CD8-positive, alpha-beta memory T cell (primary cell): Measurements from ENCODE around the gene FOXD1. TPM values are rescaled to one million over a fixed set of nuclear protein-coding genes. Genes with fewer than 3 reads are reported as not detected.

Experiments
- CTCF ChIA-PET: fragments of 350-600 bp; sonication (Branson Sonifier 250); formaldehyde crosslinking; loops from one replicate; lab custom pipeline; 2021; ENCODE audit warnings: antibody characterized with exemption; lab: Charles Lee
- POLR2A ChIA-PET: fragments of 350-600 bp; sonication (Branson Sonifier 250); formaldehyde crosslinking; loops from one replicate; lab custom pipeline; 2021; ENCODE audit warnings: antibody characterized with exemption; lab: Charles Lee
- DNase-seq, 5 donors: peaks; one replicate each; pipeline versions ENCODE4 v3.0.0 to v3.0.0-alpha.2; 2020 to 2022; ENCODE audit warnings: mixed read lengths in 1 of 5
- H3K27ac ChIP-seq: one replicate; pipeline ENCODE4 v1.7.0; 2013; ENCODE audit warnings: low read depth, mild to moderate bottlenecking, low read length, moderate library complexity
- H3K27me3 ChIP-seq: 2 replicates; pipeline ENCODE4 v1.7.0; 2013; ENCODE audit warnings: low read length, mild to moderate bottlenecking; ENCODE audit not compliant: insufficient read depth, poor library complexity, severe bottlenecking
- H3K36me3 ChIP-seq: 2 replicates; pipeline ENCODE4 v1.7.0; 2013; ENCODE audit warnings: mild to moderate bottlenecking, low read length, moderate library complexity; ENCODE audit not compliant: insufficient read depth
- H3K4me1 ChIP-seq: 2 replicates; pipeline ENCODE4 v1.7.0; 2013; ENCODE audit warnings: mild to moderate bottlenecking, low read length, moderate library complexity; ENCODE audit not compliant: insufficient read depth
- H3K4me3 ChIP-seq: 2 replicates; pipeline ENCODE4 v1.7.0; 2013; ENCODE audit warnings: mild to moderate bottlenecking, low read length
- H3K9me3 ChIP-seq: 2 replicates; pipeline ENCODE4 v1.7.0; 2013; ENCODE audit warnings: mild to moderate bottlenecking, low read length
- H3K27ac Mint-ChIP-seq, 8 donors: one replicate each; pipeline ENCODE4 v1.8.0; 2020 to 2021; ENCODE audit warnings: mixed read lengths in 8 of 8, mild to moderate bottlenecking in 6 of 8, inconsistent platforms in 3 of 8, moderate library complexity in 3 of 8
- H3K27me3 Mint-ChIP-seq, 2 donors: one replicate each; pipeline ENCODE4 v1.8.0; 2020 to 2021; ENCODE audit warnings: mixed read lengths in 2 of 2, mild to moderate bottlenecking in 1 of 2, moderate library complexity in 1 of 2
- H3K36me3 Mint-ChIP-seq, 3 donors: one replicate each; pipeline ENCODE4 v1.8.0; 2020 to 2021; ENCODE audit warnings: mixed read lengths in 3 of 3, inconsistent platforms in 1 of 3, mild to moderate bottlenecking in 1 of 3
- H3K4me1 Mint-ChIP-seq, 3 donors: one replicate each; pipeline ENCODE4 v1.8.0; 2020 to 2021; ENCODE audit warnings: mixed read lengths in 3 of 3, inconsistent platforms in 1 of 3, mild to moderate bottlenecking in 1 of 3
- H3K4me3 Mint-ChIP-seq, 7 donors: one replicate each; pipeline ENCODE4 v1.8.0; 2020 to 2021; ENCODE audit warnings: mixed read lengths in 7 of 7, mild to moderate bottlenecking in 6 of 7, moderate library complexity in 4 of 7, inconsistent platforms in 2 of 7
- H3K9me3 Mint-ChIP-seq, 5 donors: one replicate each; pipeline ENCODE4 v1.8.0; 2020 to 2022; ENCODE audit warnings: mixed read lengths in 5 of 5, mild to moderate bottlenecking in 3 of 5, moderate library complexity in 2 of 5, inconsistent platforms in 1 of 5
- polyA plus RNA-seq: library from polyadenylated mRNA; unstranded; fragments of 300-500 nt; fragmentation: Illumina TruSeq; gene quantifications from one replicate; pipeline ENCODE4 v1.2.3, GENCODE V29; 2021
- total RNA-seq, 2 experiments: library from RNA; stranded (reverse); gene quantifications; one replicate each; pipeline ENCODE4 v1.2.3, GENCODE V29; 2021

The FOXD1 gene
- total and polyA plus RNA-seq, 3 experiments from 2014 or later = 0.09 to 0.22 TPM; not detected in 1

GRCh38 chr5:73442996-73443627 is 5.5 kb downstream of the FOXD1 start:
- Histone ChIP-seq H3K4me3 (no peak overlapping the region), H3K36me3 (no peaks in the 10 kb centered on the region), H3K27me3 (peaks cover 82% of the 10 kb centered on the region), H3K9me3 (no peaks in the 10 kb centered on the region), H3K27ac (no peak overlapping the region), H3K4me1 (peaks cover 4% of the 10 kb centered on the region)
- Mint-ChIP-seq H3K9me3 (peaks cover 0 to 17% (median 12%) of the 10 kb centered on the region in 5 donors), H3K27me3 (peaks cover 84 to 85% of the 10 kb centered on the region in 2 donors), H3K4me1 (peaks cover under 1 to 15% (median 8%) of the 10 kb centered on the region in 3 donors), H3K36me3 (peaks cover 0 to 3% (median 2%) of the 10 kb centered on the region in 3 donors), H3K27ac (peak overlapping the region in 2 of 8 donors; percentile 48 to 79), H3K4me3 (peak overlapping the region in 1 of 7 donors; percentile 65)
- ChIA-PET CTCF (interaction anchor here (1.3 to 3.7 kb wide), 2 partner anchors 8 to 227 kb away, joined by 4 to 18 read pairs; no protein-coding TSS in a partner anchor), POLR2A (no interaction called here)
- DNase-seq = no peak

- ChIA-PET CTCF (interaction anchor here (1.3 to 3.7 kb wide), 2 partner anchors 8 to 226 kb away, joined by 4 to 18 read pairs; no protein-coding TSS in a partner anchor), POLR2A (no interaction called here)
- Mint-ChIP-seq H3K27ac (peak overlapping the region in 2 of 8 donors; percentile 43 to 79), H3K27me3 (peaks cover 86 to 88% of the 10 kb centered on the region in 2 donors), H3K4me1 (peaks cover 6 to 17% (median 8%) of the 10 kb centered on the region in 3 donors), H3K36me3 (peaks cover 0 to 3% (median 0%) of the 10 kb centered on the region in 3 donors), H3K4me3 (peak overlapping the region in 1 of 7 donors; percentile 65), H3K9me3 (peaks cover 0 to 14% (median 12%) of the 10 kb centered on the region in 5 donors)
- H3K4me1 ChIP-seq = peaks cover 12% of the 10 kb centered on the region
- H3K9me3 ChIP-seq = no peaks in the 10 kb centered on the region
- H3K36me3 ChIP-seq = no peaks in the 10 kb centered on the region
- no peak for DNase-seq
- no peak overlapping the region for H3K4me3 ChIP-seq
- H3K27me3 ChIP-seq = peaks cover 90% of the 10 kb centered on the region
- H3K27ac ChIP-seq = no peak overlapping the region
Observed at GRCh38 chr5:73442231-73442811, 6.3 kb downstream of the FOXD1 start.

- POLR2A ChIA-PET = no interaction called here
- H3K27me3 Mint-ChIP-seq = peaks cover 87 to 88% of the 10 kb centered on the region in 2 donors
- no peak overlapping the region for H3K4me3 ChIP-seq
Observed at GRCh38 chr5:73441378-73441777, 7.2 kb downstream of the FOXD1 start.

GRCh38 chr5:73440262-73440661 is 8.3 kb downstream of the FOXD1 start:
- ChIA-PET POLR2A (interaction anchor here (0.7 kb wide), 1 partner anchor 10 kb away, joined by 4 read pairs; no protein-coding TSS in a partner anchor), CTCF (interaction anchor here (1.2 to 3.7 kb wide), 3 partner anchors 10 to 224 kb away, joined by 3 to 18 read pairs (median 3); no protein-coding TSS in a partner anchor)
- Mint-ChIP-seq H3K27ac (peak overlapping the region in 1 of 8 donors; percentile 46), H3K9me3 (peaks cover 0 to 18% (median 12%) of the 10 kb centered on the region in 5 donors), H3K36me3 (peaks cover 0 to 3% (median 0%) of the 10 kb centered on the region in 3 donors), H3K4me1 (peaks cover 11 to 23% (median 15%) of the 10 kb centered on the region in 3 donors), H3K27me3 (peaks cover 89 to 91% of the 10 kb centered on the region in 2 donors), H3K4me3 (no peak overlapping the region)
- Histone ChIP-seq H3K27me3 (peaks cover 93% of the 10 kb centered on the region), H3K36me3 (no peaks in the 10 kb centered on the region), H3K4me1 (peaks cover 13% of the 10 kb centered on the region), H3K4me3 (no peak overlapping the region), H3K9me3 (no peaks in the 10 kb centered on the region), H3K27ac (no peak overlapping the region)
- no peak for DNase-seq

More at GRCh38 chr5:73441378-73441777, 7.2 kb downstream of the FOXD1 start:
- Mint-ChIP-seq H3K4me1 (peaks cover 6 to 17% (median 7%) of the 10 kb centered on the region in 3 donors), H3K9me3 (peaks cover 0 to 14% (median 12%) of the 10 kb centered on the region in 5 donors), H3K4me3 (no peak overlapping the region), H3K27ac (peak overlapping the region in 1 of 8 donors; percentile 46), H3K36me3 (peaks cover 0 to 3% (median 0%) of the 10 kb centered on the region in 3 donors)
- H3K4me1 ChIP-seq = peaks cover 14% of the 10 kb centered on the region
- H3K36me3 ChIP-seq = no peaks in the 10 kb centered on the region
- no peak for DNase-seq
- CTCF ChIA-PET = interaction anchor here (0.7 to 3.7 kb wide), 4 partner anchors 9 to 285 kb away, joined by 3 to 18 read pairs (median 3); no protein-coding TSS in a partner anchor
- no peak overlapping the region for H3K27ac ChIP-seq
- H3K9me3 ChIP-seq = no peaks in the 10 kb centered on the region
- peaks cover 93% of the 10 kb centered on the region for H3K27me3 ChIP-seq

- POLR2A ChIA-PET = no interaction called here
- Mint-ChIP-seq H3K36me3 (no peaks in the 10 kb centered on the region), H3K4me3 (no peak overlapping the region)
Observed at GRCh38 chr5:73438645-73439470, 9.7 kb downstream of the FOXD1 start.

GRCh38 chr5:73437777-73438644 is 10.6 kb downstream of the FOXD1 start:
- POLR2A ChIA-PET = no interaction called here
- peaks cover 81% of the 10 kb centered on the region for H3K27me3 ChIP-seq
- H3K4me3 Mint-ChIP-seq = peak overlapping the region in 1 of 7 donors; percentile 15
- no peaks in the 10 kb centered on the region for H3K36me3 Mint-ChIP-seq
- peaks cover 11 to 19% (median 13%) of the 10 kb centered on the region in 3 donors for H3K4me1 Mint-ChIP-seq
- no peak for DNase-seq
- peak overlapping the region in 2 of 8 donors; percentile 17 to 48 for H3K27ac Mint-ChIP-seq
- peaks cover 80 to 88% of the 10 kb centered on the region in 2 donors for H3K27me3 Mint-ChIP-seq
- H3K4me1 ChIP-seq = peaks cover 13% of the 10 kb centered on the region
- no peak overlapping the region for H3K27ac ChIP-seq
- no peaks in the 10 kb centered on the region for H3K36me3 ChIP-seq
- CTCF ChIA-PET = interaction anchor here (1.1 to 1.7 kb wide), 2 partner anchors 13 to 222 kb away, joined by 3 to 7 read pairs; no protein-coding TSS in a partner anchor
- no peak overlapping the region for H3K4me3 ChIP-seq
- H3K9me3 Mint-ChIP-seq = peaks cover 0 to 10% (median 3%) of the 10 kb centered on the region in 5 donors
- no peaks in the 10 kb centered on the region for H3K9me3 ChIP-seq

More at GRCh38 chr5:73438645-73439470, 9.7 kb downstream of the FOXD1 start:
- Mint-ChIP-seq H3K4me1 (peaks cover 11 to 19% (median 13%) of the 10 kb centered on the region in 3 donors), H3K27ac (peak overlapping the region in 1 of 8 donors; percentile 20), H3K27me3 (peaks cover 85 to 89% of the 10 kb centered on the region in 2 donors), H3K9me3 (peaks cover 0 to 11% (median 4%) of the 10 kb centered on the region in 5 donors)
- no peak overlapping the region for H3K27ac ChIP-seq
- CTCF ChIA-PET = interaction anchor here (1.1 to 1.7 kb wide), 2 partner anchors 12 to 223 kb away, joined by 3 to 7 read pairs; no protein-coding TSS in a partner anchor
- no peaks in the 10 kb centered on the region for H3K9me3 ChIP-seq
- H3K4me1 ChIP-seq = peaks cover 13% of the 10 kb centered on the region
- H3K4me3 ChIP-seq = no peak overlapping the region
- H3K36me3 ChIP-seq = no peaks in the 10 kb centered on the region
- DNase-seq = no peak
- H3K27me3 ChIP-seq = peaks cover 83% of the 10 kb centered on the region
